PC-3 (cell line): ENCODE data around the gene GPC3. TPM values are rescaled to one million over a fixed set of nuclear protein-coding genes. Genes with fewer than 3 reads are reported as not detected.
"Not testable (repeated sequence)": the region's sequence is repeated elsewhere in the genome, so short reads cannot be mapped to it uniquely, and the experiment has no call there.

Source experiments
- ATAC-seq: fragments of 200-7000 bp; cut with Tn5 transposase; 2 replicates; pipeline ENCODE4 v1.9.1; 2020; ENCODE audit warnings: mild to moderate bottlenecking, moderate library complexity
- BruUV-seq: library from RNA; stranded (reverse); fragments of 400-500 nt; replicated peaks from 2 replicates; lab custom pipeline; 2021; lab: Mats Ljungman, UMichigan
- CTCF ChIA-PET: fragments of 300-600 bp; sonication (Branson Sonifier 250); formaldehyde crosslinking; loops from one replicate; lab custom pipeline; 2022; ENCODE audit warnings: antibody characterized with exemption; lab: Charles Lee
- POLR2A ChIA-PET: fragments of 300-600 bp; sonication (Branson Sonifier 250); formaldehyde crosslinking; loops from one replicate; lab custom pipeline; 2022; ENCODE audit warnings: antibody characterized with exemption; ENCODE audit not compliant: unreplicated experiment; lab: Charles Lee
- DNase-seq: peaks from one replicate; pipeline ENCODE4 v3.0.0-alpha.2; 2015
- H2AFZ ChIP-seq: fragments of 300-600 bp; sonication (generic); 2 replicates; pipeline ENCODE4 v1.6.0; 2016; ENCODE audit warnings: antibody characterized with exemption, low read length
- H3F3A ChIP-seq: fragments of 300-600 bp; sonication (generic); one replicate; pipeline ENCODE4 v1.6.0; 2017; ENCODE audit warnings: antibody characterized with exemption, low read length, control low read depth, mild to moderate bottlenecking; ENCODE audit not compliant: unreplicated experiment
- H3K27ac ChIP-seq: fragments of 300-600 bp; sonication (generic); 2 replicates; pipeline ENCODE4 v1.5.1; 2016; ENCODE audit warnings: mild to moderate bottlenecking, low read length
- H3K27me3 ChIP-seq: fragments of 300-600 bp; sonication (generic); 2 replicates; pipeline ENCODE4 v1.6.1; 2016; ENCODE audit warnings: low read length, mixed read lengths
- H3K36me3 ChIP-seq: fragments of 300-600 bp; sonication (generic); 2 replicates; pipeline ENCODE4 v1.6.1; 2016; ENCODE audit warnings: low read depth, mixed run types, low read length, mixed read lengths
- H3K4me1 ChIP-seq: fragments of 300-600 bp; sonication (generic); 2 replicates; pipeline ENCODE4 v1.5.1; 2016; ENCODE audit warnings: low read length; ENCODE audit not compliant: insufficient read depth
- H3K4me2 ChIP-seq: fragments of 300-600 bp; sonication (generic); 2 replicates; pipeline ENCODE4 v1.6.0; 2016; ENCODE audit warnings: low read length
- H3K4me3 ChIP-seq: fragments of 300-600 bp; sonication (generic); 2 replicates; pipeline ENCODE4 v1.5.1; 2016; ENCODE audit warnings: mild to moderate bottlenecking, low read length, mixed read lengths
- H3K79me2 ChIP-seq: fragments of 300-600 bp; sonication (generic); 2 replicates; pipeline ENCODE4 v1.6.1; 2017; ENCODE audit warnings: low read length, mixed read lengths
- H3K9ac ChIP-seq: fragments of 300-600 bp; sonication (generic); 2 replicates; pipeline ENCODE4 v1.6.0; 2016; ENCODE audit warnings: mild to moderate bottlenecking, low read length
- H3K9me2 ChIP-seq: fragments of 300-600 bp; sonication (generic); replicated peaks from 2 replicates; pipeline ENCODE4 v1.6.1; 2016; ENCODE audit warnings: mixed run types, low read length, mixed read lengths
- H3K9me3 ChIP-seq: fragments of 300-600 bp; sonication (generic); 2 replicates; pipeline ENCODE4 v1.6.1; 2016; ENCODE audit warnings: low read length, mixed read lengths
- H4K20me1 ChIP-seq: fragments of 300-600 bp; sonication (generic); 2 replicates; pipeline ENCODE4 v1.6.1; 2016; ENCODE audit warnings: low read length, mixed read lengths
- EZH2 ChIP-seq: fragments of 300-600 bp; sonication (generic); IDR thresholded peaks from one replicate; pipeline ENCODE4 v1.6.1; 2017; ENCODE audit warnings: antibody characterized with exemption, mild to moderate bottlenecking, low read length; ENCODE audit not compliant: unreplicated experiment
- EZH2phosphoT487 ChIP-seq: fragments of 300-600 bp; sonication (generic); IDR thresholded peaks from 2 replicates; pipeline ENCODE4 v1.6.1; 2018; ENCODE audit warnings: mild to moderate bottlenecking, antibody characterized with exemption, low read length, borderline replicate concordance
- intact Hi-C: fragments of 100-400 bp; cut with micrococcal nuclease; formaldehyde crosslinking; loops from 2 replicates; pipeline ENCODE4 v1.9.0; 2023
- total RNA-seq: library from RNA; depleted of rRNA; stranded (reverse); fragments of >200 nt; gene quantifications from 2 replicates; pipeline ENCODE4 v1.2.3, GENCODE V29; 2014
- TF ChIP-seq, protein P1 (sequence below): fragments of 300-600 bp; sonication (generic); conservative IDR thresholded peaks from 2 replicates; pipeline ENCODE4 v1.5.1; 2017; ENCODE audit warnings: antibody characterized with exemption, low read depth, mild to moderate bottlenecking, low read length

GPC3 gene
- total RNA-seq, 1 experiment from 2014 or later = not detected

DNA sequence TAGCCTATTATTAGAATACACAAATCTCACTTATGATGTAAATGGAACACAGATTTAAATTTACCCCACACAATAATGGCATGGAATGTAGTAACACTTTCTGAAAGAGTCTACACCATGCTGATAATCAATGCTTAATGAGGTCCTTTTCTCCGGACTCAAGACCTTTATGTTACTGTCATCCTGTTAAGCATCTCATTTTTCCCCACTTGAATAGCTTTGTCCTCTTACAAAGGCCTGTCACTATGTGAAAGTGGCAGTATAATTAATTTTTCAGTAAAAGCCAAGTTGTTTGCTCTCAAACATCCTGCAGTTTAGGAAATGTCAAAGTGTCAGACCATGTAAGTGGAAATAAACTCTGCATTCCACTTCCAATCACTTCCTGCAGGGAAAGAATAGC is 96.4 kb downstream of the GPC3 start:
- no peaks in the 10 kb centered on the region for H4K20me1 ChIP-seq
- DNase-seq = no peak

DNA sequence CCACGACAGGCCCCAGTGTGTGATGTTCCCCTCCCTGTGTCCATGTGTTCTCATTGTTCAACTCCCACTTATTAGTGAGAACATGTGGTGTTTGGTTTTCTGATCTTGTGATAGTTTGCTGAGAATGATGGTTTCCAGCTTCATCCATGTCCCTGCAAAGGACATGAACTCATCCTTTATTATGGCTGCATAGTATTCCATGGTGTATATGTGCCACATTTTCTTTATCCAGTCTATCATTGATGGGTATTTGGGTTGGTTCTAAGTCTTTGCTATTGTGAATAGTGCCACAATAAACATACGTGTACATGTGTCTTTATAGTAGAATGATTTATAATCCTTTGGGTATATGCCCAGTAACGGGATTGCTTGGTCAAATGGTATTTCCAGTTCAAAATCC is 97.3 kb downstream of the GPC3 start:
- H3K9me2 ChIP-seq, H3K9ac ChIP-seq, H3K27ac ChIP-seq, H3F3A ChIP-seq, H2AFZ ChIP-seq, H3K4me3 ChIP-seq, H3K4me1 ChIP-seq, H4K20me1 ChIP-seq, H3K4me2 ChIP-seq, H3K9me3 ChIP-seq, CTCF ChIA-PET, H3K79me2 ChIP-seq, intact Hi-C loops, ATAC-seq, H3K36me3 ChIP-seq, H3K27me3 ChIP-seq, POLR2A ChIA-PET, DNase-seq, BruUV-seq: not testable (repeated sequence)

More for the DNA sequence above, 96.4 kb downstream of the GPC3 start:
- ChIA-PET CTCF (no interaction called here), POLR2A (no interaction called here)
- TF ChIP-seq EZH2phosphoT487 (no peak), EZH2 (no peak)
- TF ChIP-seq, protein P1, sequence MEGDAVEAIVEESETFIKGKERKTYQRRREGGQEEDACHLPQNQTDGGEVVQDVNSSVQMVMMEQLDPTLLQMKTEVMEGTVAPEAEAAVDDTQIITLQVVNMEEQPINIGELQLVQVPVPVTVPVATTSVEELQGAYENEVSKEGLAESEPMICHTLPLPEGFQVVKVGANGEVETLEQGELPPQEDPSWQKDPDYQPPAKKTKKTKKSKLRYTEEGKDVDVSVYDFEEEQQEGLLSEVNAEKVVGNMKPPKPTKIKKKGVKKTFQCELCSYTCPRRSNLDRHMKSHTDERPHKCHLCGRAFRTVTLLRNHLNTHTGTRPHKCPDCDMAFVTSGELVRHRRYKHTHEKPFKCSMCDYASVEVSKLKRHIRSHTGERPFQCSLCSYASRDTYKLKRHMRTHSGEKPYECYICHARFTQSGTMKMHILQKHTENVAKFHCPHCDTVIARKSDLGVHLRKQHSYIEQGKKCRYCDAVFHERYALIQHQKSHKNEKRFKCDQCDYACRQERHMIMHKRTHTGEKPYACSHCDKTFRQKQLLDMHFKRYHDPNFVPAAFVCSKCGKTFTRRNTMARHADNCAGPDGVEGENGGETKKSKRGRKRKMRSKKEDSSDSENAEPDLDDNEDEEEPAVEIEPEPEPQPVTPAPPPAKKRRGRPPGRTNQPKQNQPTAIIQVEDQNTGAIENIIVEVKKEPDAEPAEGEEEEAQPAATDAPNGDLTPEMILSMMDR = no peak
- ATAC-seq = no peak
- intact Hi-C loops = no loop called here
- H3K27ac ChIP-seq = no peak overlapping the region
- no peak overlapping the region for H3K4me3 ChIP-seq
- no TSS peak for BruUV-seq
- H3K36me3 ChIP-seq = no peaks in the 10 kb centered on the region
- no peaks in the 10 kb centered on the region for H3K79me2 ChIP-seq
- no peaks in the 10 kb centered on the region for H3K9me3 ChIP-seq
- H3K9ac ChIP-seq = no peak overlapping the region
- no peaks in the 10 kb centered on the region for H3K9me2 ChIP-seq
- no peaks in the 10 kb centered on the region for H3K27me3 ChIP-seq
- H3K4me2 ChIP-seq = no peak overlapping the region
- no peak overlapping the region for H2AFZ ChIP-seq
- no peaks in the 10 kb centered on the region for H3K4me1 ChIP-seq
- H3F3A ChIP-seq = no peaks in the 10 kb centered on the region

DNA sequence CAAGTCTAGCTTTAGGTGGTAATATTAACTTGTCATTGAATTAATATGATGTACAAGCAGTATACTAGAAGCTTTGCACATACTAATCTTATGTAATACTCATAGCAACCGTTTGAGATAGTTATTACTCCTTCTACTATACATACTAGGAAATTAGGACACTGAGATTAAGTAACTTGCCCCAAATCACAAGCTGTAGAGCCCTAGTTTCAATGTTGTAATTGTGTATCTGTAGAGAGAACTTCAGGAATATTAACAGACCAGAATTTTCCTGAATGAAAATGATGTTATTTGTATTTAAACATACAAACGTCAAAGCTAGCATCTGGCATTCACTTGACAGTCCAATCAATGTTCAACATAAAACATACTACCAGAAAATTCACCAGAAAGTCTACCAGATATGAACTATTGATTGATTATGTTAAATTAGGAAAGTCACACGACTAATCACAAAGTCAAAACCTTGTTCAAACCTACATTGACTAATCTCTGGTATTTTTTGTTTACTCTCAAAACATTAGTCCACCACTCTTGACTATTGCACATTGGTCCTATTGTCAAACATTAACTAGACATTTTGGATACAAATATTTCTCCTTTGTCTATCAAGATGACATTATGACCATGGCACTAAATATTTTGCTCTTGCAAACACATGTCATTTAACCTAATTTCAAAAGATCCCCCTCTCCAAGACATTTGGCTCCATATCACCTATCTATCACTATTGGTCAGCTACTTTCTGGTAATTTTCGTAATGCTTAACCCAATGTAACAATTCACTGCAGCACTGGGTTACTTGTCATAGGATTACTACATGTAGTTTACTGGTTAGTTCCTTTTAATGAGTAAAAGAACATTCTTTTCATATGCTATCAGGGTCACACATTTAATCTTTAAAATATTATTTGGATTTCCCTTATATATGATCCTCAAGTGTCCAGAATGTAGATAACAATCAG is 100.7 kb downstream of the GPC3 start:
- TF ChIP-seq, protein P1 = no peak
- TF ChIP-seq EZH2 (no peak), EZH2phosphoT487 (no peak)
- H3K9me2 ChIP-seq = no peaks in the 10 kb centered on the region
- no peaks in the 10 kb centered on the region for H4K20me1 ChIP-seq
- no peaks in the 10 kb centered on the region for H3F3A ChIP-seq
- no TSS peak for BruUV-seq
- no peaks in the 10 kb centered on the region for H3K79me2 ChIP-seq
- no peak overlapping the region for H3K4me2 ChIP-seq
- no peaks in the 10 kb centered on the region for H3K4me1 ChIP-seq
- ATAC-seq (no peak), DNase-seq (no peak)
- H3K9ac ChIP-seq = no peak overlapping the region
- peaks cover 26% of the 10 kb centered on the region; the same call in 1 of the 2 replicates for H3K27me3 ChIP-seq
- H3K4me3 ChIP-seq = no peak overlapping the region
- POLR2A ChIA-PET = no interaction called here
- no peak overlapping the region for H3K27ac ChIP-seq
- no peaks in the 10 kb centered on the region for H3K9me3 ChIP-seq
- no peak overlapping the region for H2AFZ ChIP-seq
- no peaks in the 10 kb centered on the region for H3K36me3 ChIP-seq
- intact Hi-C loops = no loop called here
- CTCF ChIA-PET = interaction anchor here (0.6 kb wide), 1 partner anchor 156 kb away, joined by 3 read pairs; no protein-coding TSS in a partner anchor
